ENCODE data around the gene KIAA1671. TPM values are rescaled to one million over a fixed set of nuclear protein-coding genes. Genes with fewer than 3 reads are reported as not detected.
A peak's percentile ranks its signal among the peaks of the same experiment; 100 is the strongest.

Gene KIAA1671
- total and polyA plus RNA-seq, 2 of the 13 experiments (the other 11 are each of a cell fraction or from before 2014, with no cell fraction given) = 13.5 to 13.6 TPM

- TF ChIP-seq, protein P1, sequence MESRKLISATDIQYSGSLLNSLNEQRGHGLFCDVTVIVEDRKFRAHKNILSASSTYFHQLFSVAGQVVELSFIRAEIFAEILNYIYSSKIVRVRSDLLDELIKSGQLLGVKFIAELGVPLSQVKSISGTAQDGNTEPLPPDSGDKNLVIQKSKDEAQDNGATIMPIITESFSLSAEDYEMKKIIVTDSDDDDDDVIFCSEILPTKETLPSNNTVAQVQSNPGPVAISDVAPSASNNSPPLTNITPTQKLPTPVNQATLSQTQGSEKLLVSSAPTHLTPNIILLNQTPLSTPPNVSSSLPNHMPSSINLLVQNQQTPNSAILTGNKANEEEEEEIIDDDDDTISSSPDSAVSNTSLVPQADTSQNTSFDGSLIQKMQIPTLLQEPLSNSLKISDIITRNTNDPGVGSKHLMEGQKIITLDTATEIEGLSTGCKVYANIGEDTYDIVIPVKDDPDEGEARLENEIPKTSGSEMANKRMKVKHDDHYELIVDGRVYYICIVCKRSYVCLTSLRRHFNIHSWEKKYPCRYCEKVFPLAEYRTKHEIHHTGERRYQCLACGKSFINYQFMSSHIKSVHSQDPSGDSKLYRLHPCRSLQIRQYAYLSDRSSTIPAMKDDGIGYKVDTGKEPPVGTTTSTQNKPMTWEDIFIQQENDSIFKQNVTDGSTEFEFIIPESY (CRISPR knock-in tag; IDR thresholded peaks at IDR 0.05) = no peak
- TF ChIP-seq ZNF362 (CRISPR knock-in tag; IDR thresholded peaks at IDR 0.05; ENCODE audit: borderline replicate concordance) (peak; percentile 99), KDM1A (CRISPR knock-in tag; IDR thresholded peaks at IDR 0.05) (0 out of 2 replicates have a peak, but pooled peaks have one; percentile 17), ZMYM3 (CRISPR knock-in tag; IDR thresholded peaks at IDR 0.05) (peak; percentile 15; the same call in 1 of the 2 replicates), TEF (CRISPR knock-in tag; IDR thresholded peaks at IDR 0.05) (no peak), MIXL1 (CRISPR knock-in tag; IDR thresholded peaks at IDR 0.05) (0 out of 2 replicates have a peak, but pooled peaks have one; percentile 12), SETDB1 (CRISPR knock-in tag; IDR thresholded peaks at IDR 0.05; ENCODE audit: borderline replicate concordance) (no peak), RBFOX2 (IDR thresholded peaks at IDR 0.05; ENCODE audit: low read depth, low read length) (no peak), ARID3A (IDR thresholded peaks at IDR 0.05; ENCODE audit: low read depth, low read length) (no peak), ZNF10 (CRISPR knock-in tag; IDR thresholded peaks at IDR 0.05; ENCODE audit: borderline replicate concordance, low read depth) (no peak), FOXM1 (CRISPR knock-in tag; IDR thresholded peaks at IDR 0.05) (no peak), MTF1 (CRISPR knock-in tag; IDR thresholded peaks at IDR 0.05) (no peak), ARID5B (CRISPR knock-in tag; IDR thresholded peaks at IDR 0.05) (0 out of 2 replicates have a peak, but pooled peaks have one; percentile 17), ZNF326 (CRISPR knock-in tag; IDR thresholded peaks at IDR 0.05; ENCODE audit: borderline replicate concordance) (no peak), ZNF552 (CRISPR knock-in tag; IDR thresholded peaks at IDR 0.05; ENCODE audit: borderline replicate concordance) (no peak), KAT2B (IDR thresholded peaks at IDR 0.05; ENCODE audit: borderline replicate concordance, low read depth, low read length) (no peak), PHF20 (CRISPR knock-in tag; IDR thresholded peaks at IDR 0.05) (no peak), ZNF790 (CRISPR knock-in tag; IDR thresholded peaks at IDR 0.05; ENCODE audit: borderline replicate concordance) (no peak), SRSF9 (IDR thresholded peaks at IDR 0.05; ENCODE audit: borderline replicate concordance, insufficient read depth, low read depth, low read length, poor library complexity, severe bottlenecking) (no peak), BHLHE40 (IDR thresholded peaks at IDR 0.05; ENCODE audit: low read length) (peak; percentile 94), JARID2 (CRISPR knock-in tag; IDR thresholded peaks at IDR 0.05; ENCODE audit: insufficient replicate concordance) (no peak), PAWR (CRISPR knock-in tag; IDR thresholded peaks at IDR 0.05; ENCODE audit: borderline replicate concordance) (no peak)
Observed at GRCh38 chr22:25081409-25081824, 128.9 kb downstream of the KIAA1671 start (continued).
